H9 (cell line): Measurements from ENCODE around the gene SET. TPM values are rescaled to one million over a fixed set of nuclear protein-coding genes. Genes with fewer than 3 reads are reported as not detected.

ENCODE experiments used
- DNase-seq: peaks from one replicate; pipeline ENCODE4 v3.0.0-alpha.2; 2017
- H2AFZ ChIP-seq: one replicate; pipeline ENCODE4 v1.6.1; 2013; ENCODE audit warnings: mild to moderate bottlenecking, low read length, control low read depth, moderate library complexity
- H2AK5ac ChIP-seq: 2 replicates; pipeline ENCODE4 v1.6.1; 2013; ENCODE audit warnings: low read length, control low read depth, mixed read lengths; ENCODE audit not compliant: insufficient read length
- H2BK120ac ChIP-seq: one replicate; pipeline ENCODE4 v1.6.1; 2013; ENCODE audit warnings: low read depth, mild to moderate bottlenecking, low read length, control low read depth, inconsistent platforms; ENCODE audit not compliant: poor library complexity, severe bottlenecking
- H2BK12ac ChIP-seq: 2 replicates; pipeline ENCODE4 v1.6.1; 2013; ENCODE audit warnings: low read length, control low read depth, mixed read lengths, low read depth; ENCODE audit not compliant: insufficient read length
- H2BK15ac ChIP-seq: 2 replicates; pipeline ENCODE4 v1.6.1; 2013; ENCODE audit warnings: low read depth, low read length, control low read depth
- H2BK20ac ChIP-seq: one replicate; pipeline ENCODE4 v1.6.1; 2013; ENCODE audit warnings: low read depth, mild to moderate bottlenecking, low read length, control low read depth, inconsistent platforms; ENCODE audit not compliant: poor library complexity, severe bottlenecking
- H2BK5ac ChIP-seq: 2 replicates; pipeline ENCODE4 v1.6.1; 2013; ENCODE audit warnings: low read length, control low read depth, mixed read lengths; ENCODE audit not compliant: insufficient read length
- H3K14ac ChIP-seq: 2 replicates; pipeline ENCODE4 v1.6.1; 2013; ENCODE audit warnings: low read length, control low read depth; ENCODE audit not compliant: insufficient read depth
- H3K18ac ChIP-seq: 2 replicates; pipeline ENCODE4 v1.6.1; 2013; ENCODE audit warnings: low read depth, mild to moderate bottlenecking, mixed read lengths, low read length, control low read depth; ENCODE audit not compliant: insufficient read length
- H3K23ac ChIP-seq: 2 replicates; pipeline ENCODE4 v1.6.1; 2013; ENCODE audit warnings: low read length, control low read depth, mixed read lengths, low read depth; ENCODE audit not compliant: insufficient read length
- H3K23me2 ChIP-seq: 2 replicates; pipeline ENCODE4 v1.6.1; 2013; ENCODE audit warnings: low read depth, mild to moderate bottlenecking, mixed read lengths, low read length, control low read depth; ENCODE audit not compliant: insufficient read length, poor library complexity, severe bottlenecking
- H3K27ac ChIP-seq: 2 replicates; pipeline ENCODE4 v1.5.1; 2013; ENCODE audit warnings: low read length, control low read depth, mixed read lengths, low read depth; ENCODE audit not compliant: insufficient read length
- H3K27me3 ChIP-seq: 2 replicates; pipeline ENCODE4 v1.6.1; 2013; ENCODE audit warnings: low read length, control low read depth, inconsistent platforms; ENCODE audit not compliant: insufficient read depth
- H3K4ac ChIP-seq: 2 replicates; pipeline ENCODE4 v1.6.1; 2013; ENCODE audit warnings: low read depth, mild to moderate bottlenecking, control low read depth, inconsistent platforms, low read length, moderate library complexity
- H3K4me1 ChIP-seq: 2 replicates; pipeline ENCODE4 v1.6.1; 2013; ENCODE audit warnings: low read length, control low read depth, inconsistent platforms; ENCODE audit not compliant: insufficient read depth
- H3K4me2 ChIP-seq: 2 replicates; pipeline ENCODE4 v1.6.1; 2013; ENCODE audit warnings: low read length, control low read depth, mixed read lengths; ENCODE audit not compliant: insufficient read length, insufficient read depth
- H3K56ac ChIP-seq: 2 replicates; pipeline ENCODE4 v1.6.1; 2013; ENCODE audit warnings: low read depth, mild to moderate bottlenecking, mixed read lengths, low read length, control low read depth; ENCODE audit not compliant: insufficient read length
- H3K79me1 ChIP-seq: 2 replicates; pipeline ENCODE4 v1.6.1; 2013; ENCODE audit warnings: low read depth, mild to moderate bottlenecking, moderate library complexity, low read length, control low read depth, inconsistent platforms; ENCODE audit not compliant: insufficient read depth, poor library complexity, severe bottlenecking
- H3K79me2 ChIP-seq: 2 replicates; pipeline ENCODE4 v1.6.1; 2013; ENCODE audit warnings: low read length, control low read depth, inconsistent platforms; ENCODE audit not compliant: insufficient read depth
- H3K9ac ChIP-seq: 2 replicates; pipeline ENCODE4 v1.6.1; 2013; ENCODE audit warnings: low read length, control low read depth, mixed read lengths; ENCODE audit not compliant: insufficient read length; ENCODE audit errors: extremely low read depth
- H3K9me3 ChIP-seq: one replicate; pipeline ENCODE4 v1.6.1; 2013; ENCODE audit warnings: low read depth, low read length, inconsistent platforms; ENCODE audit not compliant: control insufficient read depth
- H3T11ph ChIP-seq: one replicate; pipeline ENCODE4 v1.6.1; 2013; ENCODE audit warnings: mild to moderate bottlenecking, low read length, control low read depth, inconsistent platforms
- H4K20me1 ChIP-seq: one replicate; pipeline ENCODE4 v1.6.1; 2013; ENCODE audit not compliant: control insufficient read depth, insufficient read length, insufficient read depth
- H4K5ac ChIP-seq: 2 replicates; pipeline ENCODE4 v1.6.1; 2013; ENCODE audit warnings: low read depth, mild to moderate bottlenecking, mixed read lengths, low read length, control low read depth; ENCODE audit not compliant: insufficient read length
- H4K8ac ChIP-seq: replicated peaks from 2 replicates; pipeline ENCODE4 v1.6.1; 2013; ENCODE audit warnings: low read length, control low read depth, mixed read lengths, low read depth; ENCODE audit not compliant: insufficient read length
- H4K91ac ChIP-seq: 2 replicates; pipeline ENCODE4 v1.6.1; 2013; ENCODE audit warnings: low read depth, mild to moderate bottlenecking, moderate library complexity, mixed read lengths, low read length, control low read depth; ENCODE audit not compliant: insufficient read length
- H3K27ac Mint-ChIP-seq, 3 experiments: 2 replicates in 2 of 3; 3 replicates in 1 of 3; pipeline ENCODE4 v1.8.0; 2020 to 2021; ENCODE audit warnings: mixed read lengths in 3 of 3, mild to moderate bottlenecking in 1 of 3, moderate library complexity in 1 of 3
- H3K27me3 Mint-ChIP-seq: 2 replicates; pipeline ENCODE4 v1.8.0; 2021; ENCODE audit warnings: low read depth, mild to moderate bottlenecking, moderate library complexity, mixed read lengths
- H3K36me3 Mint-ChIP-seq, 3 experiments: 2 replicates in 2 of 3; 3 replicates in 1 of 3; pipeline ENCODE4 v1.8.0; 2020 to 2021; ENCODE audit warnings: low read depth in 3 of 3, mixed read lengths in 3 of 3; ENCODE audit not compliant: insufficient read depth in 1 of 3
- H3K4me1 Mint-ChIP-seq, 2 experiments: 2 replicates each; pipeline ENCODE4 v1.8.0; 2020; ENCODE audit warnings: mixed read lengths in 2 of 2
- H3K4me3 Mint-ChIP-seq, 2 experiments: 2 replicates in 1 of 2; 3 replicates in 1 of 2; pipeline ENCODE4 v1.8.0; 2020 to 2021; ENCODE audit warnings: mild to moderate bottlenecking in 2 of 2, mixed read lengths in 2 of 2, moderate library complexity in 1 of 2
- H3K9me3 Mint-ChIP-seq, 2 experiments: 2 replicates in 1 of 2; 3 replicates in 1 of 2; pipeline ENCODE4 v1.8.0; 2020; ENCODE audit warnings: mild to moderate bottlenecking in 2 of 2, mixed read lengths in 2 of 2, moderate library complexity in 1 of 2
- WGBS: extraction: QIAGEN DNeasy Blood & Tissue Kit; methylation state at CpG from one replicate; pipeline ENCODE4 v1.1.7; 2013; ENCODE audit warnings: missing lambda C conversion rate, low lambda C conversion rate, mixed read lengths; ENCODE audit not compliant: insufficient read length; ENCODE audit errors: extremely low coverage; 5-methylcytosine and 5-hydroxymethylcytosine counted together
- total RNA-seq: library from RNA; stranded (reverse); gene quantifications from 2 replicates; pipeline ENCODE4 v1.2.1, GENCODE V29; 2021
- TF ChIP-seq, protein P1 (sequence below): fragments of 200-600 bp; sonication (generic); conservative IDR thresholded peaks from 3 replicates; pipeline ENCODE4 v1.8.0; 2021; ENCODE audit warnings: antibody characterized with exemption, mild to moderate bottlenecking

Gene SET
- total RNA-seq, 1 experiment from 2014 or later: 1,148 TPM

DNA sequence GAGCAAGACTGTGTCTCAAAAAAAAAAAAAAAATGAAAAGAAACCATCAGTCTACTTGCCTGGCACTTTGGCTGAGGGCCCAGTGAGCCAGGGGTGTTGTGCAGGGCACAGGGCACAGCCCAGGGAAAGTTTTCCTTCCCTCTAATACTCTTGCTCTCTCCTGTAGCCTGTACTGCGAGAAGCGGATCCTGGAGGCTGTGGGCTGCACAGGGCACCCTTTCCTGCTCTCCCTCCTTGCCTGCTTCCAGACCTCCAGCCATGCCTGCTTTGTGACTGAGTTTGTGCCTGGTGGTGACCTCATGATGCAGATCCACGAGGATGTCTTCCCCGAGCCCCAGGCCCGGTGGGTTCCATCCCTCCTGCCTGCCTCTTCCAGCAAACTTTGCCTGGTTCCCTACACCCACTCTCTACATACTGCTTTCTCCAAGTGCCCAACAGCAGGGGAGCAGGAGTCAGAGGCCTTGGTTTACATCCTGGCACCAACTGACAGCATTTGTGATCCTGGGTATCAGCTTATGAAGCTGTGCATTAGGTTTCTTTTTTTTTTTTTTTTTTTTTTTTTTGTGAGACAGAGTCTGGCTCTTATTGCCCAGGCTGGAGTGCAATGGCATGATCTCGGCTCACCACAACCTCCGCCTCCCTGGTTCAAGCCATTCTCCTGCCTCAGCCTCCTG is 27.7 kb downstream of the SET start:
- H3K18ac ChIP-seq: no peak overlapping the region
- H4K20me1 ChIP-seq: no peaks in the 10 kb centered on the region
- no peaks in the 10 kb centered on the region for H3K9me3 ChIP-seq
- no peak for DNase-seq
- Mint-ChIP-seq H3K27me3 (no peaks in the 10 kb centered on the region), H3K27ac (no peak overlapping the region), H3K4me3 (no peak overlapping the region), H3K36me3 (peaks cover 6 to 49% (median 31%) of the 10 kb centered on the region in 3 experiments; a peak in 6 of 7 replicates), H3K4me1 (no peaks in the 10 kb centered on the region), H3K9me3 (no peaks in the 10 kb centered on the region; a peak in 1 of 5 replicates)
- H3K4me1 ChIP-seq: no peaks in the 10 kb centered on the region
- no peak overlapping the region for H3K4me2 ChIP-seq
- no peak overlapping the region for H4K5ac ChIP-seq
- no peaks in the 10 kb centered on the region for H3K27me3 ChIP-seq
- H2BK20ac ChIP-seq: no peak overlapping the region
- H3K56ac ChIP-seq: no peak overlapping the region
- H2AFZ ChIP-seq: no peak overlapping the region
- H3K79me1 ChIP-seq: no peaks in the 10 kb centered on the region
- H3K79me2 ChIP-seq: no peaks in the 10 kb centered on the region
- H2AK5ac ChIP-seq: no peak overlapping the region
- no peak overlapping the region; the same call in 1 of the 2 replicates for H3K14ac ChIP-seq
- H4K8ac ChIP-seq: no peak overlapping the region
- H3K23ac ChIP-seq: no peak overlapping the region
- H2BK5ac ChIP-seq: no peak overlapping the region
- H3K9ac ChIP-seq: no peak overlapping the region
- WGBS: no CpG with 5 or more reads among the region's 7 CpGs
- H3K23me2 ChIP-seq: no peaks in the 10 kb centered on the region
- no peak overlapping the region for H4K91ac ChIP-seq
- H3T11ph ChIP-seq: no peak overlapping the region
- H2BK12ac ChIP-seq: no peak overlapping the region
- no peak overlapping the region for H3K4ac ChIP-seq
- TF ChIP-seq, protein P1, sequence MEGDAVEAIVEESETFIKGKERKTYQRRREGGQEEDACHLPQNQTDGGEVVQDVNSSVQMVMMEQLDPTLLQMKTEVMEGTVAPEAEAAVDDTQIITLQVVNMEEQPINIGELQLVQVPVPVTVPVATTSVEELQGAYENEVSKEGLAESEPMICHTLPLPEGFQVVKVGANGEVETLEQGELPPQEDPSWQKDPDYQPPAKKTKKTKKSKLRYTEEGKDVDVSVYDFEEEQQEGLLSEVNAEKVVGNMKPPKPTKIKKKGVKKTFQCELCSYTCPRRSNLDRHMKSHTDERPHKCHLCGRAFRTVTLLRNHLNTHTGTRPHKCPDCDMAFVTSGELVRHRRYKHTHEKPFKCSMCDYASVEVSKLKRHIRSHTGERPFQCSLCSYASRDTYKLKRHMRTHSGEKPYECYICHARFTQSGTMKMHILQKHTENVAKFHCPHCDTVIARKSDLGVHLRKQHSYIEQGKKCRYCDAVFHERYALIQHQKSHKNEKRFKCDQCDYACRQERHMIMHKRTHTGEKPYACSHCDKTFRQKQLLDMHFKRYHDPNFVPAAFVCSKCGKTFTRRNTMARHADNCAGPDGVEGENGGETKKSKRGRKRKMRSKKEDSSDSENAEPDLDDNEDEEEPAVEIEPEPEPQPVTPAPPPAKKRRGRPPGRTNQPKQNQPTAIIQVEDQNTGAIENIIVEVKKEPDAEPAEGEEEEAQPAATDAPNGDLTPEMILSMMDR: no peak
- H3K27ac ChIP-seq: no peak overlapping the region
- H2BK120ac ChIP-seq: no peak overlapping the region
- no peak overlapping the region for H2BK15ac ChIP-seq
